ENCODE results near the gene ZNRF2. TPM values are rescaled to one million over a fixed set of nuclear protein-coding genes. Genes with fewer than 3 reads are reported as not detected.

The ZNRF2 gene
- total RNA-seq, 1 donor from 2014 or later: 18.6 TPM

DNA sequence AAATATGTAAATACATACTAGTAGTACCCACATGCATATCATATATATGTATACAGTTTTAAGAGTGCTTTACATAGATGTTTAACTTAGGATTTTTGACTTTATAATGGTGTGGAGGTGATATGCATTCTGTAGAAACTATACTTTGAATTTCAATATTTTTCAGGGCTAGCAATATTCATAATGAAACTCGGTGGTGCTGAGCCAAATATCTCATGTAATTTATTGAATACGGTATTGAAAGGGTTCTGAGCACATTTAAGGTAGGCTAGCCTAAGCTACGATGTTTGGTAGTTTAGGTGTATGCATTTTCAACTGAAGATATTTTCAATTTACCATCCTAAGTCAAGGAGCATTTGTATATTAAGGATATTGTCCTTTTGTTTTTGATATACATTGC is 36.0 kb downstream of the ZNRF2 start:
- DNase-seq (ENCODE audit: low spot score) (no peak), ATAC-seq (no peak)

DNA sequence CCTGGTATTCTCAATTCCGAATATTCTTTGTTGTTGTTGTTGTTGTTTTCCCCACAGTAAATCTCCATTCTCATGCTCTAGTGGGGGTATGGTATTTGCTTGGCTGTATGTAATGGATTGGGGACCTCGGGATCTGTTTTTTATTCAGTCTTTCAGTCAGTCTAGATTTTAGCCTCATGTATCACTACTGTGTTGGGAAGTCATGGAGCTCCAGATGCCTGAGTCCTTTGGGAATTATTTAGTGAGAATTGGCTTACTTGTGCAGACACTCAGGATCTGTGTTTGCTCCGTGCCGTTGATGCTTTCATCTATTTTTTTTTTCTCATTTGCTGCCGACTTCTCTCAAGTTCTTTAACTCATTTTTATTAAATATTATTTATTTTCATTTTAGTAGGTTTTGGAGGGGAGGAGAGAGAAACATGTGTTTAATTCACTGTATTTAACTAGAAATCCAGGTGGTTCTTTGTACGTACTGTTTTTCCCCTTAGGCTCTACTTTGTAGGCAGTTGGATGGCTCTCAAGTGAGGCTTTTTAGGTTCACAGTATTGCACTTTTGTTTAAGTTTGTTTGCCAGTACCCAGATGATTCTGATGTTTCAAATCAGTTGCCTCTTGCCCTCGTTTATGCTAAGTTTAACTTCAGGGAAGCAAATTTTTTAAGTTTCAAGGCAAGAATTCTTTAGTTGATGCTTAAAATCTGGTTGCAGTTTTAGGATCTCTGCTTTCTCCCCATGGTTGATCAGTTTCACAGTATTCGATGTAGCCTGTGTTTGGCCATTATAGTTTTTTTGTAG is 36.9 kb downstream of the ZNRF2 start:
- ATAC-seq (peak; percentile 41), DNase-seq (ENCODE audit: low spot score) (no peak)

- DNase-seq (ENCODE audit: low spot score) (no peak), ATAC-seq (no peak)
These were observed 37.4 kb downstream of the ZNRF2 start for GRCh38 chr7:30321882-30322192.

GRCh38 chr7:30322271-30323005 is 38.0 kb downstream of the ZNRF2 start:
- ATAC-seq (peak; percentile 71), DNase-seq (ENCODE audit: low spot score) (no peak)

- no peak for DNase-seq (ENCODE audit: low spot score)
- ATAC-seq: no peak
These were observed 38.6 kb downstream of the ZNRF2 start for GRCh38 chr7:30323006-30323355.

- no peak for ATAC-seq
- no peak for DNase-seq (ENCODE audit: low spot score)
These were observed 43.4 kb downstream of the ZNRF2 start for GRCh38 chr7:30327813-30328212.

- no peak for ATAC-seq
- no peak for DNase-seq (ENCODE audit: low spot score)
These were observed 44.0 kb downstream of the ZNRF2 start for GRCh38 chr7:30328381-30328780.

GRCh38 chr7:30329716-30330115 is 45.3 kb downstream of the ZNRF2 start:
- DNase-seq (ENCODE audit: low spot score) (no peak), ATAC-seq (no peak)

GRCh38 chr7:30330134-30331111 is 46.0 kb downstream of the ZNRF2 start:
- ATAC-seq (peak; percentile 52), DNase-seq (ENCODE audit: low spot score) (no peak)

DNA sequence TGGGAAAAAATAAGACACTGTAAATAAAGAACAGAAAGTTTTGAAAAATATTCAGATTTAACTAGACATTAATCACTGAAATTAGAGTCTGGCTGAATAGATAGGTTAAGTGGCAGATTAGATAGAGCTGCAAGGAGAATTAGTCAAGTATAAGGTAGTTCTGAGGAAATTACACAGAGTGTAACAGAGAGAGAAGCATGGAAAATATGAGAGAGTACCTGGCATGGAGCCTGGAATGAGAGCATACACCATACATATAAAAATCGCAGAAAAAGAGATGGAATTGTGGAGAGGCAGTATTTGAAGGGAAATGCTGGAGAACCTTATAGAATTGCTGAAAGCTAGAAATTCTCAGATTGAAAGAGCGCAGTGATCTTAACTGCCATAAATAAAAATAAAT is 46.9 kb downstream of the ZNRF2 start:
- ATAC-seq (no peak), DNase-seq (ENCODE audit: low spot score) (no peak)

GRCh38 chr7:30332549-30332948 is 48.2 kb downstream of the ZNRF2 start:
- ATAC-seq (no peak), DNase-seq (ENCODE audit: low spot score) (no peak)

DNA sequence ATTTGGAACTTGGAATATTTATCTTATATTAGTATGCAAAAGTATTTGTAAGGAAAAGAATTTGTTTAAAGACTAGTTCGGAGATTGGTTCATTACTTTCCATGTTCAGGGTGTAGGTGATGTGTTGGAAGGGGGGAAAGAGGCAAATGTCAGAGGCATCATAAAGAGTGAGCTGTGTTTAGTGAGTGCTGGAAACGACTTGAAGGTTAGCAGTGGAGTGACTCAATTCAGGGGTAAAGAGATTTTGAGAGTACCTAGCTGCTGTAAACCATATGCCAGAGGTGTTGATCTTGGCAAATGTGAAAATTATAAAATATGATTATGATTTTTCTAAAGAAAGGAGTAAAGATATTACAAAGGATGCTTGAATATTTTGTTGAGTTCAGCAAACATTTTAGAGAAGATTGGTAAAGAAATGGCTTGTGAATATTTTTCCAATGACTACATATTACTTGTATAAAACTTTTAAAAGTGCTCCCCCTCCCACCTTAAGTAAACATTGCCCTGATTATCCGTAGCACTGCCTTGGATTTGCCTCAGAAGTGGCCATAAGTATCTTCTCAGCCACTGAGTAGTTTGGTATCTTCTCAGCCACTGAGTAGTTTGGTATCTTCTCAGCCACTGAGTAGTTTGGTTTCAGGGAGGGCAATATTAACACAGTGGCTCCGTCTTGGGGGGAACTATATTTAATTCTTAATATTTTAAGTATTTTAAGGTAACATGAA is 51.5 kb downstream of the ZNRF2 start:
- DNase-seq (ENCODE audit: low spot score): no peak
- no peak for ATAC-seq

- ATAC-seq (no peak), DNase-seq (ENCODE audit: low spot score) (no peak)
These were observed 60.1 kb downstream of the ZNRF2 start for GRCh38 chr7:30344513-30344912.

DNA sequence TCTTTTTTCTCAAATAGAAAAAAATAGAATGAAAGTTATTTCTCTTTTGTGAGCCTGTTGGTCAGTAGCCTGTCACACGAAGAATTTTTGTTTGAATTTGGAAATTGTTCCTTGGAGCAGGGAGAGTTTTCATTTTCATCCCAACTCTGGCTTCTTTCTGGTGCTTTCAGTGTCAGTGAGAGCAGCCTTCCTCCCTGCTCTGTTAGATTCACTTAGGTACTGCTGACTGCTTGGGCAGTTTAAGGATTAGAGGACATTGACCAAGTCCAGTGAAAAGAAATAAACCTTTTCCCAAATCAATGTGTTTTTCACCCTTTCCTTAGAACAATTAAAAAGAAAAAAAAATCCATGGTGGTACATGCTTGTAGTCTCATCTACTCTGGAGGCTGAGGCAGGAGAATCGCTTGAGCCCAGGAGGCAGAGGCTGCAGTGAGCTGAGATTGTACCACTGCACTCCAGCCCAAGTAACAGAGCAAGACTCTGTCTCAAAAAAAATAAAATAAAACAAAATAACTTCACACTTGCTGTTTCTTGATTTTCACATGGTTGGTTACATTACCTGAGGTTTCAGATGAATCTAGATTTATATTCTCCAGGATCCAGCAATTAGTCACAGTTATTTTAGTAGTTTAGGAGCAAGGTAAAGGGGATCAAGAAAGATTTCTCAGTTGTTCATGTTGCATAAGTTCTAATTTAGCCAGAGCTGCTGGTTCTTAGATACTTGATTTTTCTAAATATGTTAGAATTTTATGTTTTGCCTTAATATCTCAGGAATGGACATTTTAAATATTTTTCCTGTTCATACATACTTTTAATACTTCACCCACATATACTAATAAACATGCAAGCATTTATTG is 63.1 kb downstream of the ZNRF2 start:
- DNase-seq (ENCODE audit: low spot score): no peak
- ATAC-seq: no peak

DNA sequence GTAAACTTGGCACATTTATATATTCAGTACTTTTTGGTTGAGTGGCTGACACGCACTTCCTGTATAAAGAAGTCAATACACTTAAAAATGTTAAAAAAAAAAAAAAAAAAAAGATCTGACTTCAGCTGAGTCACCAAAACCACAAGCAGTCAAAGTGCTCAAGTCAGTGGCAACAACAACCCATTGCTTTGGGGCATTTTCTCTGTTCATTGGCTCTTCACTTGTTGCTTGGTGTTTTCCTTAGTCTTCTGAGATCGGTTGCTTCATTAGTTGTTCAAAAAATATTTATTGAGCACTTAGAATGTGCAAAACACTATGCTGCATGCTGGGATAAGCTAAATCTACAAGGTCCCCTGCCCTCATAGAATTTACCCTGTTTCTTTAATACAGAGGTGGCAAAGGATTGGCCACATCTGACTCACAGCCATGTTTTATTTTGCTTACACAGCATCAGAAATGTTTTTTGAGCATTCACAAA is 63.7 kb downstream of the ZNRF2 start:
- ATAC-seq (peak; percentile 43), DNase-seq (ENCODE audit: low spot score) (no peak)

DNA sequence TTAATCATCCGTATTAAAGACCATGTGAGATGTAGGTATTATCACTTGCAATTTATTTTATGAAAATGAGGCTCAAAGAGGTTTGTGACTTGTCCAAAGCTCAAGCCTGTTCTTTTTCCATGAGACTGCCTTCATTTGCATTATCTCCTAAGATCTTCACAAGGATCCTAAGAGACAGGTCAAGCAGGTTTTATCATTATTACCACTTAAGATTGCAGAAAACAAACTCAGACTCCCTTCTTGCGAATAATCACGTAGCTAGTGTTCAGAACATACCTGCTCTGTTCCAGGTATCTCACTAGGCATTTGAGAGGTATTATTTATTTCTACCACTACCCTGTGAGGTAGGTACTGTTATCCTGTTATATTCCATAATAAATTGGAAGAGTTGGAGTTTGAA is 64.8 kb downstream of the ZNRF2 start:
- ATAC-seq (no peak), DNase-seq (ENCODE audit: low spot score) (no peak)

GRCh38 chr7:30349816-30350215 is 65.4 kb downstream of the ZNRF2 start:
- DNase-seq (ENCODE audit: low spot score) (no peak), ATAC-seq (no peak)

DNA sequence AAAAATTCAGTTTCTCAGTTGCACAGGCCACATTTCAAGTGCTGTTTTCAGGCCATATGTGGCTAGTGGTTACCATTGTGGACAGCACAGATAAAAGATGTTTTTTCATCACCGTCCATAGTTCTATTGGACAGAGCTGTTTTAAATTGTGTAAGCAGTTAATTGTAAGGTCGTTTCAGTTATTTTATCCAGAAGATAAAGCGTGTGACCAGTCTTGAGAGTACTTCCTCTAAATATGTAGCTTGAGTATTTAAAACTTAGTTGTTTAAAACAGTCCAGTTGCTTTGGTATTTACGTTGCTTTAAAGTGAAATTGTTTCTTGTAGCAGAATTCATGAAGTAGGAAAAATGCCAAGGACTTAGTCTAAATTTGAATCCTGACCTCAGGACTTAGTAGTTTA is 66.9 kb downstream of the ZNRF2 start:
- no peak for ATAC-seq
- no peak for DNase-seq (ENCODE audit: low spot score)

DNA sequence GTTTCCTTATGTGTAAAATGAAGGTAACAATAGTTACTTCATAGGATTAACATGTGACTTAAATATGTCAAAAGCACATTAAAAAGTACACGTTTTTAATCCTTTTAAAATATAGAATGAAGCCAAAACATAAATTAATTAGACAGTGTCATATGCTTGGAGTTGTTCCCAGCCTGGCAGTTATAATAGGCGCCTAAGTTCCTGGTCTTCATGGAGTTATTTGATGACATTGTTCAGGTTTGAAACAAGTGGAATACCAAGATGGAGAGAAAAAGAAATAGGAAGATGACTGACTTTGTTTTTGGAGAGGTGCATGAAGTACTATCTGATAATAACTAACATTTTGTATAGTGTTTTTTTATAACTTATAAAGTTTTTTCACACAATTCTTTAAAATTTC is 67.3 kb downstream of the ZNRF2 start:
- DNase-seq (ENCODE audit: low spot score) (no peak), ATAC-seq (no peak)

DNA sequence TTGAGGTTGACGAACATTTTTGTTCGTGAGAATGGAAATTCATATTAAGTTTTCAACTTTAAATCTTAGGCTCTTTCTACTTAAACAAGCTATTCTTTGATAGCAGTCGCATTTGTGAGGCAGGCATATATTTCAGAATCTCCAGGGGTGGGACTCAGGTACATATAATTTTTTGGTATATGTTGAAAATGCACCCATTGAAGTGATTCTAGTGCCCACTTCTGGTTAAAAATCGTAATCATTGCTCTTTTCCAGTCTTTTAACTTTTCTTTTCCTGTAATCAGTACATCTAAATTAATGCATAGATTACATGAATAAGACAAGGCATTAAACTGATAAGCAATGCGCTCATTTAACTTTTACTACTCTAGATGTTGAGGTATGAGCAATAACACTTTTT is 67.8 kb downstream of the ZNRF2 start:
- no peak for ATAC-seq
- DNase-seq (ENCODE audit: low spot score): no peak

All from left lobe of liver (tissue), 2 donors.